HepG2 (cell line): ENCODE results near the gene ONECUT2. TPM values are rescaled to one million over a fixed set of nuclear protein-coding genes. Genes with fewer than 3 reads are reported as not detected.
A peak's percentile ranks its signal among the peaks of the same experiment; 100 is the strongest.

Experiments
- ARID5B ChIP-seq: IDR thresholded peaks from 2 replicates; pipeline ENCODE4 v1.4.0; 2020; ENCODE audit warnings: mild to moderate bottlenecking, missing genetic modification reagents
- ATF7-NPFF ChIP-seq: sonication (generic); formaldehyde crosslinking; IDR thresholded peaks from 2 replicates; pipeline ENCODE4 v1.8.1; 2023; ENCODE audit warnings: mild to moderate bottlenecking, low read depth, missing genetic modification reagents, moderate library complexity
- CC2D1A ChIP-seq: sonication (generic); formaldehyde crosslinking; IDR thresholded peaks from 2 replicates; pipeline ENCODE4 v1.8.1; 2023; ENCODE audit warnings: mild to moderate bottlenecking, missing genetic modification reagents
- MTF2 ChIP-seq: sonication (generic); formaldehyde crosslinking; IDR thresholded peaks from 2 replicates; pipeline ENCODE4 v1.5.0; 2020; ENCODE audit warnings: missing genetic modification reagents, borderline replicate concordance
- NFIC ChIP-seq: IDR thresholded peaks from 2 replicates; pipeline ENCODE4 v1.6.1; 2012; ENCODE audit warnings: mild to moderate bottlenecking, low read length, inconsistent platforms
- NFYC ChIP-seq: IDR thresholded peaks from 2 replicates; pipeline ENCODE4 v1.6.1; 2016; ENCODE audit warnings: missing genetic modification reagents, missing compliant biosample characterization
- NR2C2 ChIP-seq: sonication (generic); formaldehyde crosslinking; IDR thresholded peaks from 2 replicates; pipeline ENCODE4 v1.4.0; 2020; ENCODE audit warnings: missing genetic modification reagents, mild to moderate bottlenecking, moderate library complexity, borderline replicate concordance
- RBAK ChIP-seq: sonication (generic); formaldehyde crosslinking; IDR thresholded peaks from 2 replicates; pipeline ENCODE4 v1.5.1; 2020; ENCODE audit warnings: mild to moderate bottlenecking, missing genetic modification reagents
- SAFB2 ChIP-seq: sonication (generic); formaldehyde crosslinking; IDR thresholded peaks from 2 replicates; pipeline ENCODE4 v1.5.1; 2020; ENCODE audit warnings: missing genetic modification reagents, low read depth, mild to moderate bottlenecking, borderline replicate concordance
- SCMH1 ChIP-seq: sonication (generic); formaldehyde crosslinking; IDR thresholded peaks from 2 replicates; pipeline ENCODE4 v1.9.0; 2021; ENCODE audit warnings: missing genetic modification reagents, mild to moderate bottlenecking, borderline replicate concordance
- ZBTB40 ChIP-seq, 2 experiments: fragments of 450-650 bp in 1 of 2; sonication (generic) in 1 of 2; formaldehyde crosslinking in 1 of 2; IDR thresholded peaks; 2 replicates each; pipeline versions ENCODE4 v1.6.1 to v1.8.0; 2016 to 2022; ENCODE audit warnings: antibody characterized with exemption in 1 of 2, mild to moderate bottlenecking in 1 of 2, missing genetic modification reagents in 1 of 2
- ZNF710 ChIP-seq: sonication (generic); formaldehyde crosslinking; IDR thresholded peaks from 2 replicates; pipeline ENCODE4 v1.5.0; 2020; ENCODE audit warnings: mild to moderate bottlenecking, missing genetic modification reagents, borderline replicate concordance
- polyA plus RNA-seq, 8 experiments: library from polyadenylated mRNA; depleted of rRNA in 3 of 8; stranded (reverse) in 7 of 8; unstranded in 1 of 8; fragments of >200 nt; fragmentation: Illumina TruSeq in 4 of 8; extraction: Trizol in 4 of 8; gene quantifications; 2 replicates each; pipeline versions ENCODE4 v1.2.1 to v1.2.3, GENCODE V29; 2011 to 2016; ENCODE audit warnings: low read depth in 4 of 8, missing spikeins in 1 of 8, mixed read lengths in 1 of 8; ENCODE audit not compliant: insufficient read depth in 1 of 8
- total RNA-seq, 5 experiments: library from RNA; depleted of rRNA; stranded (reverse); fragments of >200 nt; fragmentation: Illumina TruSeq; extraction: Trizol; gene quantifications; 2 replicates each; pipeline ENCODE4 v1.2.3, GENCODE V29; 2016; ENCODE audit warnings: low read depth in 1 of 5

The ONECUT2 gene
- total and polyA plus RNA-seq, 2 of the 13 experiments (the other 11 are each of a cell fraction or from before 2014, with no cell fraction given), result 3.0 to 3.2 TPM

DNA sequence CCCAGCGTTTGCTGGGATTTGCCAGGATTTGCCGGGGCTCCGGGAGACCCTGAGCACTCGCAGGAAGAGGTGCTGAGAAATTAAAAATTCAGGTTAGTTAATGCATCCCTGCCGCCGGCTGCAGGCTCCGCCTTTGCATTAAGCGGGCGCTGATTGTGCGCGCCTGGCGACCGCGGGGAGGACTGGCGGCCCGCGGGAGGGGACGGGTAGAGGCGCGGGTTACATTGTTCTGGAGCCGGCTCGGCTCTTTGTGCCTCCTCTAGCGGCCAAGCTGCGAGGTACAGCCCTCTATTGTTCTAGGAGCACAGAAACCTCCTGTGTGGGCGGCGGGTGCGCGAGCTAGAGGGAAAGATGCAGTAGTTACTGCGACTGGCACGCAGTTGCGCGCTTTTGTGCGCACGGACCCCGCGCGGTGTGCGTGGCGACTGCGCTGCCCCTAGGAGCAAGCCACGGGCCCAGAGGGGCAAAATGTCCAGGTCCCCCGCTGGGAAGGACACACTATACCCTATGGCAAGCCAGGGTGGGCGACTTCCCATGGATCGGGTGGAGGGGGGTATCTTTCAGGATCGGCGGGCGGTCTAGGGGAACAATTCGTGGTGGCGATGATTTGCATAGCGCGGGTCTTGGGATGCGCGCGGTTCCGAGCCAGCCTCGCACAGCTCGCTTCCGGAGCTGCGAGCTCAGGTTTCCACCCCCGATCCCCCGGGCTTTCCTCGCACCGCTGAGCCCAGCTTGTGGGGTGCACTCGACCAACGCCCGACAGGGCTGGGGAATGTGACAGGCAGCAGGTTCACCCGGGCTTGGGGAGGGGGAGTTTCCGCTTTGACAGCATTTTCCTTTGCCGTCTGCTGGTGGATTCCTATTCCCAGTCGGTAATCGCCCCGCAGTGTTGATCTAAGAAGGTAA, 2.8 kb downstream of the ONECUT2 start (continued):
- TF ChIP-seq ARID5B (CRISPR knock-in tag) (peak; percentile 60; the same call in 1 of the 2 replicates), RBAK (no peak), MTF2 (CRISPR knock-in tag) (no peak), SCMH1 (CRISPR knock-in tag) (no peak), NR2C2 (peak; percentile 22; the same call in 1 of the 2 replicates), ATF7-NPFF (CRISPR knock-in tag) (no peak; the same call in 1 of the 2 replicates), ZNF710 (no peak), NFIC (no peak), SAFB2 (no peak), NFYC (CRISPR knock-in tag) (no peak), CC2D1A (CRISPR knock-in tag) (no peak), ZBTB40 (IDR thresholded peaks at IDR 0.05) (no peak), ZBTB40 (CRISPR knock-in tag; IDR thresholded peaks at IDR 0.05) (peak; percentile 16; the same call in 1 of the 2 replicates)
